HCEC 1CT (cell line): ENCODE results near the gene EXOC8.
"Not testable (repeated sequence)": the region's sequence is repeated elsewhere in the genome, so short reads cannot be mapped to it uniquely, and the experiment has no call there.

ENCODE experiments used
- DNase-seq: peaks from one replicate; pipeline ENCODE4 v3.0.0-alpha.2; 2017

The EXOC8 gene

DNA sequence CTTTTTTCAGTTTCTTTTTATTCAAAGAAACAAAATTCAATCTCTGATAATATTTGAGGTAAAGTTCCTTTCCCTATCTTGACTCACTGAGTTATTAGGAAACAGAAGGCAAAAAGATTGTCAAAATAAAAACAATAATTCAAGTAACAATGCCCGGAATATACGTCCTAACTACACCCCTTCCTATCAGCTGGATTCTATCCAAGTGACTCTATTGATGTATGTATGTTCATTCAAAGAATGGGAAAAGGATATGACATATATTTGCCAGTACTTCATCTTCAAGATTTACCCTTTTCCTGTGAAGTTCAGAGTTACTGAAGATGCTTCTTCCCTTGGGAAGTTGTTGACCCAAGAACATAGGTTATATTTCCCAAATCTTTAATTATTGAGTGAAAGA is 14.2 kb upstream of the EXOC8 start:
- no peak for DNase-seq

DNA sequence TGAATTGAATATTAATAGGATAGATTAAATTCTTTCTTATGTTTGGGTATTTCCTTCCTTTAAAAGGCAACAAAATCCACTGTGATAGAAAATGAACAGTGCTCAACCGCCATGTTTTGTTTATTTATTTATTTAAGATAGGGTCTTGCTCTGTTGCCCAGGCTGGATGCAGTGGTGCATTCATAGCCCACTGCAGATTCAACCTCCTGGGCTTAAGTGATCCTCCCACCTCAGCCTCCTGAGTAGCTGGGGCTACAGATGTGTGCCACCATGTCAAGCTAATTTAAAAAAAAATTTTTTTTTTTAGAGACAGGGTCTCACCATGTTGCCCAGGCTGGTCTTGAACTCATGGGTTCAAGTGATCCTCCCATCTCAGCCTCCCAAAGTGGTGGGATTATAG is 11.2 kb upstream of the EXOC8 start:
- DNase-seq, result not testable (repeated sequence)

DNA sequence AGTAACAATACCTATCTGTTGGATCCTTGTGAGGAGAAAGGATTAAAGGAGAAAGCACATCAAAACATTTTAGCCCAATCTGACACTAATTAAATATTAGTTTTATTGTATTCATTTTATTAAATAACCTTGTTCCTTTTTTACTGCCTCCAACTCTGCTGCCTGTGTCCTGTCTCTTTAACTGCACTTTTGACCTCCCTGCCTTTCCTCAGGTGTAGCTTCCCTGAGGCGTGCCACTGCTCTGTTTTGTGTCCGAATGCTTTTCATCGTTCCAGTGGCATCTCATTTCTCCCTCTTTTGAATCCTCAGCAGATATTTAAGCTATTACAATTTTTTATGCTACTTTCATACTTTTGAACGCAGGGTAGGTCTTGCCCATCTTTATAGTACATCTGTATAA is 10.8 kb upstream of the EXOC8 start:
- no peak for DNase-seq

DNA sequence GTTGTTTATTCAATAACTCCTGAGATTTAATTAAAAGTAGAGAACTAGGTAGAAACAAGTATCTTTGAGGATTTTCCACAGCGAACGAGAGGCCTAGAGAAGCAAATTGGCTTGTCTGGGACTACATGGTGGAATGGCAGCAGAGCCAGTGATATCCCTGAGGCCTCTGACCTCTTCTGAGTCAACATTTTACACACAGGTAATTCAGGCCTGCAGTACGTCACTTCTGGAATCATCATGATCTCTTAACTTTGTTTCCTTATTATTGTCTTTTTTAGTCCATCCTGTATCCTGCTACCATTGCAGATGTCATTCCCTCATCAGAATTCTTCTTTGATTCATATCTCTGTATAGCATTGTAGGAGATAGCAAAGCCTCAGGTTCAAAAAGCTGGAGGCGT is 10.3 kb upstream of the EXOC8 start:
- DNase-seq, result no peak

DNA sequence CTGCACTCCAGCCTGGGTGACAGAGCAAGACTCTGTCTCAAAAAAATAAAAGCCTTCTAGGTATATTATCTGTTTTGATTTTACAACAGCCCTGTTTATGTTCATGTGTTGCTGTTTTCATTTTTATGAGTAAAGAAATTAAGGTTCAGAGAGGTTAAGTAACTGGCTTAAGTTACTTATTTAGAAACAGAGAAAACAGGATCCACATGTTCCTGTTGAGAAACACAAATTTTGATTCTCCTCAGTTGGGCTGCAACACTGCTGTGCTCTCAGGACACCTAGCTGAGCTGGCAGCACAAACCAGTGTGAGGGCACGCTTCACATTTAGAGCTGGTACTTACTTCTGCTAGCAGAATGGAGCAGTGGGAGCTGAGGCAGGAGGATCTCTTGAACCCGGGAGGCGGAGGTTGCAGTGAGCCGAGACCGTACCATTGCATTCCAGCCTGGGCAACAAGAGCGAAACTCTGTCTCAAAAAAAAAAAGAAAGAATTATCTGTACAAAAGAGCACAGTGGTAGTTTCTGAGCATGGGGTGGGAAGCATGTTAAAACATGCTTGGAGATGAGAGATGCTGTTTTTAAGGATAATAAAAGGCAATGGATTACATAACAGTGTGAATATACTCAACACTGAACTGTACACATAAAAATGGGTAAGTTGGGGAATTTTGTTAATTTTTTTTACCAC is 2.8 kb upstream of the EXOC8 start:
- no peak for DNase-seq

DNA sequence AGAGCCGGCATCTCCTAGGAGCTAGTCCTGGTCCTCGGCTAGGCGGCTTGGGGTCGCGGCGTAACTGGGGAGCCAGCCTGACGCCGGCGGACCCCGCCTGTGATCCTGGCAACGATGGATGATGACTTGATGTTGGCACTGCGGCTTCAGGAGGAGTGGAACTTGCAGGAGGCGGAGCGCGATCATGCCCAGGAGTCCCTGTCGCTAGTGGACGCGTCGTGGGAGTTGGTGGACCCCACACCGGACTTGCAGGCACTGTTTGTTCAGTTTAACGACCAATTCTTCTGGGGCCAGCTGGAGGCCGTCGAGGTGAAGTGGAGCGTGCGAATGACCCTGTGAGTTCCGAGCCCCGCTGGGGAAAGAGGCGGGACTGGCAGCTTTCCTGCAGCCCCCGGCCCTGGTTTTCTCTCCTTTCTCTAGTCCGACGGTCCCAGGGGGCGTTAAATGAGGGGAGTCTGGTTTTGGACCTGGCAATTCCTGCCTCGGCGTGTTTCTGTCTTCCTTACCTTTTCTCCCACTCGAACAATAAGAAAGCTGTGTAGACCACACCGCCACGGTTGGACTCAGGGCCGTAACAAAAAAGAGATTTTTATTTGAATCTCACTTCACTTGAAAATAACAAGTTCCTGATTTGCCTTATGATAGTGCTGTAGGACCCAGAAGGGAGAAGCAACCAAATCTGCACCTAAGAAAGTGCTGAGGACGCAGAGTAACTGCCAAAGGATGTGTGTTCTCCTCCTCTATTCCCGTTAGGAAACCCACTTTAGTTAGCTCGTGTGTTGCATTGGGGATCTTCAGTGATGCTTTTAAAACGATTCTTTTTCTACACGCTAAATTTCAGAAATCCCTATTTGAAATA is 847 bp upstream of the EXOC8 start, which contains the start of gene SPRTN:
Gene SPRTN, plus strand, starts transcription at position 24 of the 859 bp plus-strand sequence. Its CDS starts 91 bp downstream, at position 115.
- no peak for DNase-seq

DNA sequence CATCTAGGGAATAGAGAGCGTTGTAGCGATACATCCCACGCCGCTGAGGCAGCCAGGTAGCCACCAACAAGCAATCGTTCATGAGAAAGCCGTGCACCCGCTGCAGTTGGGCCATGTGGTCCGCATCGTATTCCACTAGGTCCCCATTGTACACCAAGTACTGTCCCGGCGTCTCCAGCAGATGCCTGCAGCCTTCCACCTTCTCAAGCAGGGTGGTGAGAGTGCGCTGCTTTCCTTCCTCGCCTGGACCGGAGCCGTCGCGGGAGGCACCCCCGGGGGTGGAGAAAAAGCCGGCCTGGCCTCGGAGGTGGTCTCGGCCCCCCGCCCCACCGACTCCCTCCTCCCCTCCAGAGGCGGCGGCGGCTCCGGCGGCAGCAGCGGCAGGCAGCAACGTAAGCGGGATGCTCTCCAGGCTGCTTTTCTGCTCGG is 595 bp downstream of the EXOC8 start:
- no peak for DNase-seq

DNA sequence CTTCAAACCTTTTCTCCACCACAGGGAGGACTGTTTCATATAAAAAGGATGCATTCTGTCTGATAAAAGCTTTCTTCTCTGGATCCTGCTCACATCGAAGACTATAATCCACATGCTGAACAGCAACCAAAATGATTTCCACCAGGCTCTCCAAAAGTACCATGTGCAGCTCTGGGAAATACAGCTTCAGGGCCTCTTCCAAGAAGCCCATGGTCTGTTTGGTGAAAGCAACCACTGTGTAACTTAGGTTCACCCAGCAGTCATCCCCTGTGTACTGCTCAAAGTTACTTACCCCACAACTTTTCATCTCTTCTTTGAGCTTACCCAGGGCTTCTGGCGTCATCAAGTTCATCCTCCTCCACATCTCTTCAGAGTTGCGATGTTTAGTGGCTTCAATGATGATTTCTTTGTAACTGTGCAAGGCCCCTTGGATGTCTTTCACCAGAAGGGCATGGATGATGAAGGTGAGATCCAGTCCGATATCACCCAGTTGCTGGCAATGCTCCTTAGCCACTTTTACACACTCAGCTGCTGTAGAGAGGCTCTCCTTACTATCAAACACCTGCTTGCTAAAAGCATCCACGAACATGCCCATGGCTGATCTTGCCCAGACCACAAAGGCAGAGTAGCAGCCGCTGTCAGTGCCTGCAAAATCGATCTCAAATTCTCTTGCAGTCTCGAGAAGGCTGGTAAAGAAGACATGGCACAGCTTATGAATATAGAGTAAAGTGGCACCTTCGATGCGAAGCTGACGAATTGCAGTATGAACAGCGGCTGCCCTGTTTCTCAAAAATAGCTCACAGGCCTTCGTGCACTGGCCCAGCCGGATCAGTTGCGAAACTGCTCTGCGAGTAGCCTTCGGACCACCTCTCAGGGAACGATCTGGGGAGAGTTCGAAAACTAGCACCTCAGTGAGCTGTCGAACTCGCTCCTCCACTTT is 1.7 kb downstream of the EXOC8 start:
- DNase-seq, result no peak

DNA sequence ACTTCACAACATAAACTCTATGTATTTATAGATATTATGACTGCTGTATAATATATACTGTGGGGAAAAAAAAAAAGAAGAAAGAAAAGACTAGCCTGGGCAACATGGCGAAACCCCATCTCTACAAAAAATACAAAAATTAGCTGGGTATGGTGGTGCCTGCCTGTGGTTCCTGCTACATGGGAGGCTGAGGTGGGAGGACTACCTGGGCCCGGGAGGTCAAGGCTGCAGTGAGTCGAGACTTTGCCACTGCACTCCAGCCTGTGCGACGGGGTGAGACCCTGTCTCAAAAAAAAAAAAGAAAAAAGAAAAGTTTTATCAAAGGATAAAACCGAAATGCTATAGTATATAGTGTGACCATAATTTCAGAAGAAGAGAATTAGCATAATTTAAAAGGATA is 2.7 kb downstream of the EXOC8 start:
- DNase-seq, result no peak

DNA sequence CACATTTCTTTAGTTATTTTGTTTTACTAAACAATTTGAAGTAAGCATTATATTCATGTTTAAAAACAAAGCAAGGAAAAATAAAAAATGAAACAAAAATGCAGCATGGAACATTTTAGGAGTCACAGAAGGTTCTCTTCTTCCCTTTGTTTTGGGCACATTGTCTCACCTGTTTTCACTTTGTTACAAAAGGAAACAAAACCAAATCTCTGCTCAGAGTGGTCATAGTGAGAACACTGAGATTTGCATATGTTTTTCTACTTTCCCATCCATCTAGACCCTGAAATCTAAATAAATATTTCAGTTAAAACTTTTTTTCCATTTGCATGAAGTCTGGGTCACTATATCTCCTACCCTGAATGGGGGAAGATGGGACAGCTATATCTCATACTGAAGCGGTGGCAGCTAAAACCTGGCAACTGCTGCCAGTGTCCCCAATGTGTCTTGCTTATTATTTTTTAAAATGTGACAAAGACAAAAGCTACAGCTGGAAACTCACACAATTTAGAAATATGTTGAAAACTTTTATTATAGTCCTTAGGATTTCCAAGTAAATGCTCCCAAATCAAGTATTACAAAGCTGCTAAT is 3.5 kb downstream of the EXOC8 start:
- DNase-seq, result no peak

DNA sequence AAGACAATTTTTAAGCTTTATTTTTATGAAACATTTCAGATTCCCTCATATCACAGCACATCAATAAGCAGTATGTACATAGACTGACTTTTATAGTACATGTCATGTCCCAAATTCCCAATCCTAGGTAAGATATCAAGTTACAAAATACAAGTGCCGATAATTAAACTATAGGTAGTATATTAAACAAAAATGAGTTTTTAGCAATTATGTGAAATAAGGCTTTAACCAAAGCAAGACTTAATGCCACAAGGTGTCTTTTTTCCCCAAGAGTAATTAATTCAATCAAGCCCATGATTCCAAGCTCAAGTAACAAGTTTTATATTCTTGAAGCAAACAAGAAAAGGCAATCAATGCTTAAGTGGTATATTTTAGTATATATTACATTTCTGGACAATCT is 4.9 kb downstream of the EXOC8 start:
- no peak for DNase-seq

DNA sequence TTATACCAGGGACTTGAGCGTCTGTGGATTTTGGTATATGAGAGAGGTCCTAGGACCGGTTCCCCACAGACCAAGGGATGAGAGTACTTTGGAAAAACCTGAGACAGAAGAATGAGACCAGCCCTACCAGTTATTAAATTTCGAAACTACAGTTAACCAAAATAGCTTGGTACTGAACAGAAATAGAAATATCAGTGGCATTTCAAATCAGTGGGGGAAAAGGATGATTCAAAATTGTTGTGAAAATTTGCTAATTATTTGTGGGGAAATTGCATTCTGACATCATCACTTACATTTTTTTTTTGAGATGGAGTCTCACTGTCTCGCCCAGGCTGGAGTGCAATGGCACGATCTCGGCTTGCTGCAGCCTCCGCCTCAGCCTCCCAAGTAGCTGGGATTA is 8.2 kb downstream of the EXOC8 start:
- DNase-seq, result no peak

DNA sequence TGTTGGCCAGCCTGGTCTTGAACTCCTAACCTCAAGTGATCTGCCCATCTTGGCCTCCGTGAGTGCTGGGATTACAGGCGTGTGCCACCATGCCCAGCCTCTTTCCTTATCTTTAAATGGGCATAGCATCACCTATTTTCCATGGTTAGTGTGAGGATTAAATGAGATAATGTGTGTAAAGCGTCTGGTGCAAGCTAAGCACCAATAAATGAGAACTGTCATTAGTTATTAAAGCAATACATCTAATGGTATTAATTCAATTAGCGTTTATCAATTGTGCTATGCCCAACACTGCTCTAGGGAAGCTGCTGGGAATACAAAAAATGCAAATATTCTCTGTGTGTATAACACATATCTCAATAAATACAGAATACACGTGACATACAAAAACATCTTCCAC is 10.0 kb downstream of the EXOC8 start:
- no peak for DNase-seq

DNA sequence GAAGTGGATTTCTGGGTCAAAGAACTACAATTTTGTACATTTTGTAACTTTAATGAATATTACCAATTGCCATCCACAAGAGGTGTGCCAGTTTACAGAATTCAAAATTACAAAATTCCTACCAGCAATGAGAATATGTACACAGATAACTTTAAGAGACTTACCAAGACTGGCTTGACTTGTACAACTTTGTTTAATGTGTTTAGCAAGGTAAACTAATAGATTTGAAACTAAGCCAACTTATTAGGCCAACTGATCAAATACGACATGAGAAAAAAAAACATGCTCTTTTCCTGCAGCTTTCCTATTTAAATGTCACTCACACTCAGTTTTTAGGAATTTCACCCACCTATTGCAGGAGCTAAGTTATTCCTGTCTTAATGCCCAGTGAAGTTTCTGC is 11.4 kb downstream of the EXOC8 start:
- no peak for DNase-seq

DNA sequence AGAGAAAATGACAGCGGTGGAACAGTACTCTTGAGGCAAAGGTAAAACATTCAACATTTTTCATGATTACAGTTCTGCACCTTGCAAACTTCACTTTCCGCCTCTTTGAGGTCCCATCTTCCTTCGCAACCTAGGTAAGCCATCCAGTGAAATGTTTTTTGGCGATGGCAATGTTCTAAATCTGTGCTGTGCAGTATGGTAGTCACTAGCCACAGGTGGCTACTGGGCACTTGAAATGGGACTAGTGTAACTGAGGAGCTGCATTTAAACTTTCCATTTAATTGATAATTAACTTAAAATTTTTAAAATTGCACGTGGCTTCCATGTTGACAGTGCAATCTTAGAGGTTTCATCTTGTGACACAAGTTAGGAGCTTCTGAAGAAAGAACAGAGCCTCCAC is 13.0 kb downstream of the EXOC8 start:
- DNase-seq, result no peak

DNA sequence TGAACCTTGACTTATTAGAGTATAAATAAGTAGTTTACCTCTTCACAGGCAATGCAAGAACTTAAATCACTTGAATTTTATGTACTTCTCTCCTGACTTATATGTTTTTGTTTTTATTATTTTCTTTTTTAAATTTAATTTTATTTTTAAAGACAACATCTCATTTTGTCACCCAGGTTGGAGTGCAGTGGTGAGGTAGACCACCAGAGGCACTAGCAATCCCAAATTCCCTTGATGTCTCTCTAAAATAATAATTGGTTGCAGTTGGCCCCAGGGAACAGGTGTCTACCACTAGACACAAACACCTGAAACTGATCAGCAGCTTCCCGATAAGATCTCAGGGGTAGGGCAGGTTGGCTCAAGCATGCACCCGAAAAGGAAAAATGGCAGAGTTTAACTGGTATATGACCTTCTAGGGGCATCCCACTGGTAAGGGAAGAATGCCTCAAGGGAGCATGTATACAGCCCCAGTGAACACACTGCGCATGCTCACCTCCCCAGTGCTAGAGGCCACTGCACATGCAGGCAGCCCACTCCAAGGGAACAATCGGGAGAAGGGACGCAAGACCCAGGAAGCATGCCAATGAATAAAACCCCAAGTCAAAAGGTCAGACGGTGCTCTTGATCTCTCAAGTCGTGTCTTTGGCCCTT is 14.6 kb downstream of the EXOC8 start:
- DNase-seq, result no peak

DNA sequence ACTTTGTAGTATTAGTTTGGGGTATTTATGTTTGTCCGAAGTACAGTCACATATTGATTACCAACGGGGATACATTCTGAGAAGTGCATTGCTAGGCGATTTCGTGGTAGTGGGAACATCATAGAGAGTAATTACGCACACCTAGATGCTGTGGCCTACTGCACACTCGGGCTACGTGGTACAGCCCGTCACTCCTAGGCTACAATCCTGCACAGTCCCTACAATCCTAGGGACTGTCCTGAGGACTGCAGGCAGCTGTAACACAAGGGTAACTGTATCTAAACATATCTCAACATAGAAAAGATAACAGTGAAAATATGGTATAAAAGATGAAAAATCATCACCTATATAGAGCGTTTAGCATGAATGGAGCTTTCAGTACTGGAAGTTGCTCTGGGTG is 18.6 kb downstream of the EXOC8 start:
- DNase-seq, result no peak

DNA sequence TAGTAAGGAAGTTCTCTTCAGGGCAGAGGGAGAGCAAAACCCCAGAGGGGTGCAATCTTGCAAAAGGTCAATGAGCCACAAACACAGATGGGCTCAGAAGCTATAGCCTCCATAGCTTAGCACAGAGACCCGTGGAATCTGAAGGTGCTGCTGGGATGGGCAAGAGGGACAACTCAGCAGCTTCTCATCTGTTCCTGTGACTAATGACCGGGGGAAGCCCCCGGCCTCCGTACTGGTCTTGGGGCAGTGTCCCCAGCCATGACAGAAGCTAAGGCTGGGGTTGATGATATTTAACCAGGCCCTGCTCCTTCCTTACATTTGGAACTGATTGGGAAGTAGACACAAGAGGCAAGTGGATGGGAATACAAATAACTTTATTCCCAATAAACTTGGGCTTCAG is 19.1 kb downstream of the EXOC8 start:
- DNase-seq, result no peak

DNA sequence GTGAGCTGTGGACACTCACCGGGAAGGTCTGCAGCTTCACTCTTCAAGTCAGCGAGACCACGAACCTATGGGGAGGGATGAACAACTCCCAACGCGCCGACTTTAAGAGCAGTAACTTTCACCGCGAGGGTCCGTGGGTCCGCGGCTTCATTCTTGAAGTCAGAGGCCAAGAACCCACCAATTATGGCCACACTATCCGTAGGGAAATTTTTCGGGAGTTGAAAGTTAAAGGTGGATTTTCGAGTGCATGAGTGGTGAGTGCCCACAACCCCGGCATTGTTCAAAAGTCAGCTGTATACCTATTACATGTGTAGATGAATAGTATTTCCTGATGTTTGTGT is 19.7 kb downstream of the EXOC8 start:
- no peak for DNase-seq

DNA sequence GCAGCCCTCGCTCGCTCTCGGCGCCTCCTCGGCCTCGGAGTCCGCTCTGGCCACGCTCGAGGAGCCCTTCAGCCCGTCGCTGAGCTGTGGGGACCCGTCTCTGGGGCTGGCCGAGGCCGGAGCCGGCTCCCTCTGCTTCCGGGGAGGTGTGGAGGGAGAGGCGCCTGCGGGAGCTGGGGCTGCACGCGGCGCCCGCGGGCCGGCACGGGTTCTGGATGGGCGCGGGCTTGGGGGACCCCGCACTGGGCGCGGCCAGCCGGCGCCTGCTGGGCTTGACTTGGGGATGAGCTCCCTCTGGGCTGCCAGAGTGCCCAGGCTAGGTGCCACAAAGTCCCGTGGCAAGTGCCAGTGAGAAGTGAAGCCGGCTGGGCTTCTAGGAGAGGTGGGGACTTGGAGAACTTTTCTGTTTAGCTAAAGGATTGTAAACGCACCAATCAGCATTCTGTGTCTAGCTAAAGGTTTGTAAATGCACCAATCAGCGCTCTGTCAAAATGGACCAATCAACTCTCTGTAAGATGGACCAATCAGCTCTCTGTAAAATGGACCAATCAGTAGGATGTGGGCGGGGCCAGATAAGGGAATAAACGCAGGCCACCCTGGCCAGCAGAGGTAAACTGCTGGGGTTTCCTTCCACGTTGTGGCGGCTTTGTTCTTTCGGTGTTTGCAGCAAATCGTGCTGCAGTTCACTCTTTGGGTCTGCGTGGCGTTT is 20.2 kb downstream of the EXOC8 start:
- no peak for DNase-seq

DNA sequence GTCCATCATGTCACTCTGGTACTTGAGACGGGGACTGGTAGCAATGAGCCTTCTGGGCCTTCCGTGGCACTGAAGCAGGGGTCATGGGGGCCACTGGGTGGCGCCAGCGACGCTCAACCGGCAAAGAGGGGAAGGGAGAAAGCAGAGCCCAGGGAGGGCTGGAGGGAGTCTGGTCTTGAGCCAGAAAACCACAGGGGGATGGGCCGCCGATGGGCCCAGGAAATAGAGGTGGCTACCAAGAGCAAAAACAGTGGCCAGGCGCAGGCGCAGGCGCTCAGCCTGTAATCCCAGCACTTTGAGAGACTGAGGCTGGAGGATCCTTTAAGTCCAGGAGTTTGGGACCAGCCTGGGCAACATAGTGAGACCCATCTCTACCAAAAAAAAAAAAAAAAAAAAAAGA is 21.8 kb downstream of the EXOC8 start:
- peak; percentile 13 for DNase-seq

DNA sequence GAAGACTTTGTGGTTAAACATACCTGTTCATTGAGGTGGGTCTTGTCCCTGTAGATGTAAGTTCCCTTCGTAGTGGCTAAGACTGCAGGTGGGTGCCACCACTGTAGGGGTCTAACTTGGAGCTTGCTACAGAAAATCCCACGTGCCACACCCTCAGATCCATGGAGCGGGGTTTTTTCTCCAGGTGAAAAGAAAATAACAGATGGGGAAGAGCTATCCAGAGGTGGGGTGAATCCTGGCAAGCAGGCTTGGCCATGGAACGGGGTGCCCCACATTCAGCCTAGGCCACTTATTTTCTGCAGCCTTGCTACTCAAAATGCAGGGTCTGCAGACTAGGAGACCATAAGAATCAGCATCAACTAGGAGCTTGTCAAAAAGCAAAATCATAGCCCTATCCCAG is 24.0 kb downstream of the EXOC8 start:
- no peak for DNase-seq
